ENCODE data around the gene MAGI1. TPM values are rescaled to one million over a fixed set of nuclear protein-coding genes. Genes with fewer than 3 reads are reported as not detected.

MAGI1 gene
- total RNA-seq, 1 experiment from 2014 or later = 38.6 TPM

GRCh38 chr3:65326574-65326973 is 712.1 kb downstream of the MAGI1 start:
- POLR2A ChIA-PET = no interaction called here
- Histone ChIP-seq H3K9me2 (ENCODE audit: insufficient read depth) (no peaks in the 10 kb centered on the region), H3K27ac (ENCODE audit: low read depth, low read length) (no peak overlapping the region), H4K20me1 (ENCODE audit: insufficient read depth) (no peaks in the 10 kb centered on the region), H3K4me3 (replicated peaks in 1 of 2; ENCODE audit: low read depth in 1 of 2, low read length in 2 of 2) (no peak overlapping the region), H3K9ac (ENCODE audit: low read length) (no peak overlapping the region), H2AFZ (ENCODE audit: low read depth, low read length, poor library complexity, severe bottlenecking) (no peak overlapping the region), H3K79me2 (ENCODE audit: insufficient read depth, low read length) (no peaks in the 10 kb centered on the region), H3K9me3 (ENCODE audit: control insufficient read depth in 1 of 2, insufficient read depth in 1 of 2, low read depth in 1 of 2, low read length in 2 of 2) (no peaks in the 10 kb centered on the region), H3K36me3 (ENCODE audit: control insufficient read depth in 1 of 2, insufficient read depth in 2 of 2, low read length in 2 of 2) (no peaks in the 10 kb centered on the region), H3K4me1 (ENCODE audit: control insufficient read depth in 1 of 2, insufficient read depth in 2 of 2, low read length in 2 of 2) (no peaks in the 10 kb centered on the region), H3K4me2 (ENCODE audit: low read length) (no peak overlapping the region), H3K27me3 (ENCODE audit: insufficient read depth, low read length) (peaks cover 20% of the 10 kb centered on the region)
- ATAC-seq = no peak
- TF ChIP-seq YY1 (IDR thresholded peaks at IDR 0.05; ENCODE audit: extremely low read depth, insufficient replicate concordance, low read depth, low read length) (no peak), POLR2A (IDR thresholded peaks at IDR 0.05; ENCODE audit: borderline replicate concordance, extremely low read depth, insufficient read depth, insufficient read length) (no peak), ZBTB33 (IDR thresholded peaks at IDR 0.05; ENCODE audit: extremely low read depth, insufficient replicate concordance, low read length) (no peak), SP1 (IDR thresholded peaks at IDR 0.05; ENCODE audit: low read depth) (no peak), POLR2AphosphoS5 (IDR thresholded peaks at IDR 0.05; ENCODE audit: low read depth, low read length) (no peak), REST (IDR thresholded peaks at IDR 0.05; ENCODE audit: low read depth) (no peak)
- TF ChIP-seq, protein P1, sequence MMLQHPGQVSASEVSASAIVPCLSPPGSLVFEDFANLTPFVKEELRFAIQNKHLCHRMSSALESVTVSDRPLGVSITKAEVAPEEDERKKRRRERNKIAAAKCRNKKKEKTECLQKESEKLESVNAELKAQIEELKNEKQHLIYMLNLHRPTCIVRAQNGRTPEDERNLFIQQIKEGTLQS (IDR thresholded peaks at IDR 0.05) = no peak
- BruUV-seq (replicated peaks) = no TSS peak
- CTCF ChIA-PET = no interaction called here
- intact Hi-C loops (cut with micrococcal nuclease) = no loop called here
- RAD21 ChIA-PET (ENCODE audit: low non-redundant PET in 1 of 2, low total read pairs in 2 of 2, uncharacterized antibody in 2 of 2, unreplicated experiment in 2 of 2) = no interaction called here
- no peak for DNase-seq (ENCODE audit: low read depth, low spot score)
